DND-41 (cell line): ENCODE results near the gene ROBO2.

Experiments
- CTCF ChIP-seq: IDR thresholded peaks from 2 replicates; pipeline ENCODE4 v1.5.1; 2012; ENCODE audit warnings: borderline replicate concordance, low read length, moderate library complexity, mild to moderate bottlenecking; ENCODE audit not compliant: poor library complexity, severe bottlenecking; ENCODE audit errors: extremely low read depth
- EZH2 ChIP-seq: IDR thresholded peaks from 3 replicates; pipeline ENCODE4 v1.6.1; 2012; ENCODE audit warnings: borderline replicate concordance, low read depth, mild to moderate bottlenecking, moderate library complexity, low read length, inconsistent platforms; ENCODE audit not compliant: severe bottlenecking

GRCh38 chr3:77329116-77329515 is 289.2 kb downstream of the ROBO2 start:
- TF ChIP-seq CTCF (no peak), EZH2 (no peak)
